Activated effector memory CD4-positive, alpha-beta T cell treated with anti-CD3 and anti-CD28 coated beads, Interleukin-2, amount 50 U/mL, for 16 hours (primary cell): ENCODE results near the gene ISG20L2.
A peak's percentile ranks its signal among the peaks of the same experiment; 100 is the strongest.

Experiments
- DNase-seq: peaks from one replicate; pipeline ENCODE4 v3.0.0-alpha.2; 2020

The ISG20L2 gene

GRCh38 chr1:156705918-156706656 is 22.5 kb downstream of the ISG20L2 start:
- peak; percentile 89 for DNase-seq

- peak; percentile 68 for DNase-seq
Measured at GRCh38 chr1:156705321-156705917, 23.1 kb downstream of the ISG20L2 start, which contains the start of gene CRABP2. TSS of gene CRABP2 (minus strand) at chr1:156705583. CDS start at chr1:156705446, 137 bp downstream.

- peak; percentile 81 for DNase-seq
Measured at GRCh38 chr1:156704930-156705320, 23.6 kb downstream of the ISG20L2 start.

GRCh38 chr1:156704166-156704711 is 24.3 kb downstream of the ISG20L2 start:
- no peak for DNase-seq

- no peak for DNase-seq
Measured at GRCh38 chr1:156703741-156704140, 24.8 kb downstream of the ISG20L2 start.

GRCh38 chr1:156703336-156703735 is 25.2 kb downstream of the ISG20L2 start:
- DNase-seq, result no peak

- DNase-seq, result no peak
Measured at GRCh38 chr1:156700736-156701531, 27.6 kb downstream of the ISG20L2 start.

GRCh38 chr1:156698995-156699394 is 29.6 kb downstream of the ISG20L2 start:
- no peak for DNase-seq

- DNase-seq, result no peak
Measured at GRCh38 chr1:156697481-156697880, 31.1 kb downstream of the ISG20L2 start.

- no peak for DNase-seq
Measured at GRCh38 chr1:156696755-156697154, 31.8 kb downstream of the ISG20L2 start.

GRCh38 chr1:156694690-156694962 is 33.9 kb downstream of the ISG20L2 start:
- no peak for DNase-seq

- DNase-seq, result no peak
Measured at GRCh38 chr1:156693848-156694689, 34.5 kb downstream of the ISG20L2 start.

GRCh38 chr1:156692925-156693847 is 35.4 kb downstream of the ISG20L2 start:
- no peak for DNase-seq

GRCh38 chr1:156692441-156692924 is 36.1 kb downstream of the ISG20L2 start:
- no peak for DNase-seq

- no peak for DNase-seq
Measured at GRCh38 chr1:156691665-156692440, 36.7 kb downstream of the ISG20L2 start.

GRCh38 chr1:156691191-156691590 is 37.4 kb downstream of the ISG20L2 start:
- no peak for DNase-seq

GRCh38 chr1:156690675-156691036 is 37.9 kb downstream of the ISG20L2 start:
- DNase-seq, result no peak

GRCh38 chr1:156689953-156690674 is 38.5 kb downstream of the ISG20L2 start:
- no peak for DNase-seq

- peak; percentile 89 for DNase-seq
Measured at GRCh38 chr1:156689035-156689952, 39.3 kb downstream of the ISG20L2 start.
